ENCODE data around the gene PLPP1. TPM values are rescaled to one million over a fixed set of nuclear protein-coding genes. Genes with fewer than 3 reads are reported as not detected.

The PLPP1 gene
- total RNA-seq, 1 donor from 2014 or later: 36.2 TPM

DNA sequence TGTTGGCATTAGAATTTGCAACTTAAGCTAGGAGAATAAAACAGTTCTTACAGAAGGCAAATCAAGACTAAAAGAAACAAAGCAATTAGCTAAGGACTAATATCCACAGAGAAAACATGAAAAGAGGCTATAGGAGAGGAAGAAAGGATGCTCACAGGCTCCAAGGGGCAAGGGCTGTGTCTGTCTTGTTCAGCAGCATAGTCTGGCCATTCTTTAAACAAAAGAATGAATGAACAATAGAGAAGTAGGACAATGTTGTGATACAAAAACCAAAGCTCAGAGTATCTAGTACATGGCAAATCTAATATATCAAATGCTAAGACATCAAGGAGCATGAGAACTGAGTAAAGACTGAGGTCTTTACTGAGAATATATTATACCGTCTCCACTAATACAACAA lies 39.5 kb downstream of the PLPP1 start:
- TF ChIP-seq, protein P1, sequence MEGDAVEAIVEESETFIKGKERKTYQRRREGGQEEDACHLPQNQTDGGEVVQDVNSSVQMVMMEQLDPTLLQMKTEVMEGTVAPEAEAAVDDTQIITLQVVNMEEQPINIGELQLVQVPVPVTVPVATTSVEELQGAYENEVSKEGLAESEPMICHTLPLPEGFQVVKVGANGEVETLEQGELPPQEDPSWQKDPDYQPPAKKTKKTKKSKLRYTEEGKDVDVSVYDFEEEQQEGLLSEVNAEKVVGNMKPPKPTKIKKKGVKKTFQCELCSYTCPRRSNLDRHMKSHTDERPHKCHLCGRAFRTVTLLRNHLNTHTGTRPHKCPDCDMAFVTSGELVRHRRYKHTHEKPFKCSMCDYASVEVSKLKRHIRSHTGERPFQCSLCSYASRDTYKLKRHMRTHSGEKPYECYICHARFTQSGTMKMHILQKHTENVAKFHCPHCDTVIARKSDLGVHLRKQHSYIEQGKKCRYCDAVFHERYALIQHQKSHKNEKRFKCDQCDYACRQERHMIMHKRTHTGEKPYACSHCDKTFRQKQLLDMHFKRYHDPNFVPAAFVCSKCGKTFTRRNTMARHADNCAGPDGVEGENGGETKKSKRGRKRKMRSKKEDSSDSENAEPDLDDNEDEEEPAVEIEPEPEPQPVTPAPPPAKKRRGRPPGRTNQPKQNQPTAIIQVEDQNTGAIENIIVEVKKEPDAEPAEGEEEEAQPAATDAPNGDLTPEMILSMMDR (conservative IDR thresholded peaks at IDR 0.05; ENCODE audit: low read depth, low read length): no peak
- no peak for DNase-seq (ENCODE audit: low read depth)
- no peak overlapping the region for H3K4me3 ChIP-seq (ENCODE audit: low read depth, low read length)

DNA sequence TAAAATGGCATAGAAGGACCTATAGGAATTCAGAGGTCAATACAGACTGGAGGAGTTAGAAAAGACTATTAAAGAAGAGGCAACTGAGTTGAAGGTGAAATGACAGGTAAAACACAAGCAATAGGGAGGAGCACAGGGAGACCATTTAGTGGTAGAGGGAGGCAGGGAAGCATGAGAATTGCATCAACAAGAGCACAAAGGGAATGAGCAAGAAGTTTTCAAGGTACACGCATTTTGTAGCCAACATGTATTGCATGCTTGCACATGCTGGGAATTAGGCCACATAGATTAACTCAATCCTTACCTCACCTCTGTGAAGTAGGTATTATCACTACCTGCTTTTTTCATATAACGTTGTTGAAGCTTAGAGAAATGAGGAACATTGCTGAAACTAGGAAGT lies 42.3 kb downstream of the PLPP1 start:
- H3K4me3 ChIP-seq (ENCODE audit: low read depth, low read length): no peak overlapping the region
- TF ChIP-seq, protein P1 (conservative IDR thresholded peaks at IDR 0.05; ENCODE audit: low read depth, low read length): no peak
- no peak for DNase-seq (ENCODE audit: low read depth)

DNA sequence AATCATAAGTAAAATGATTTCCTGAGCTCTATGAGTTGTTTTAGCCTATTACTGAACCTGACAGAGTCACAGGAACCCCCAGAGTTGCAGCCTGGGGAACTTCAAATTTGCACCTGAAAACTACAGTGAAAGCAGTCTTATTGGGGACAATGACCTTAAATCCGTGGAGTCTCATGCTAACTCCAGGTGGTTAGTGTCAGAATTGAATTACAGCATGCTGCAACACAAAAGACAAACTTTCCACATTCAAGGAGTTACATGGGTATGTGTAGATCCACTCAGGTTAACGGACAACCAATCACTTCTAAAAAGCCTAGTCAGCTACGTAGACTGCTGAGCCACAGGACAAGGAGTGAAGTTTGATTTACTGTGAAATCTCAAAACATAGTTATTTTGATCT lies 49.7 kb downstream of the PLPP1 start:
- TF ChIP-seq, protein P1 (conservative IDR thresholded peaks at IDR 0.05; ENCODE audit: low read depth, low read length): no peak
- H3K4me3 ChIP-seq (ENCODE audit: low read depth, low read length): no peak overlapping the region
- DNase-seq (ENCODE audit: low read depth): no peak

DNA sequence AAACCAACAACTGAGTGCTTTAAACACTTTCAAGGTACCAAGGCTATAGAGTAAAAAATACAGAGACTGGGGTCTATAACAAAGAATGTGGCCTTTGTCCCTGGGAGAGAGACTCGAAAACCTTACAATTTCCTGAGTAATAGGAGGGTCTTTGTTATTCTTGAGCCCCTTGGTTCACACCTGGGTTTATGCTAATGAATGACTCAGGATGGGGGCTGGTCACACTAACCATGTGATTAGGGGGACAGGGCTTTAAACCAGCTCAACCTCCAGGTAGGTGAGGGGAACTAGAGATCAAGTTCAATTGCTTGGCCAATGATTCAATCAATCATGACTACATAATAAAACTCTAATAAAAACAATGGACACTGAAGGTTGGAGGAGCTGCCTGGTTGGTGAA lies 50.2 kb downstream of the PLPP1 start:
- DNase-seq (ENCODE audit: low read depth): no peak
- no peak overlapping the region for H3K4me3 ChIP-seq (ENCODE audit: low read depth, low read length)
- TF ChIP-seq, protein P1 (conservative IDR thresholded peaks at IDR 0.05; ENCODE audit: low read depth, low read length): no peak

DNA sequence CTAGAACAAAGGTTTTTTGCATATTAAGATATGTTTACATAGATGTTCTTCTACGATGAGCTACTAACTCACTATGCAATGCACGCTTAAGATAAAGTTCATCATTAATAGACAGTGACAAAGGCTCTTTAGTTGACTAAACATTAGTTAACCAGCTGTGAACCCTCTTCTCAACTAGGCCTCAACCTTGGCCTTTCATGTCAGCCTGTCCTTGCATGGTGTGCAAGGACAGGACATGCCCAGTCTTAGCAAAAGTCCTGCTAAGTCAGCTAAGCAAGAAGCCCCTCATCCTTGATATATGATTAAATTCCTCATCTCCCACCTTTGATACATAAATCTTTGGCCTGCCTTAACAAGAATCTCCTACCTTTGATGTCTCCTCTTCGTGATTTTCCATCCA lies 50.9 kb downstream of the PLPP1 start:
- TF ChIP-seq, protein P1 (conservative IDR thresholded peaks at IDR 0.05; ENCODE audit: low read depth, low read length): no peak
- DNase-seq (ENCODE audit: low read depth): no peak

DNA sequence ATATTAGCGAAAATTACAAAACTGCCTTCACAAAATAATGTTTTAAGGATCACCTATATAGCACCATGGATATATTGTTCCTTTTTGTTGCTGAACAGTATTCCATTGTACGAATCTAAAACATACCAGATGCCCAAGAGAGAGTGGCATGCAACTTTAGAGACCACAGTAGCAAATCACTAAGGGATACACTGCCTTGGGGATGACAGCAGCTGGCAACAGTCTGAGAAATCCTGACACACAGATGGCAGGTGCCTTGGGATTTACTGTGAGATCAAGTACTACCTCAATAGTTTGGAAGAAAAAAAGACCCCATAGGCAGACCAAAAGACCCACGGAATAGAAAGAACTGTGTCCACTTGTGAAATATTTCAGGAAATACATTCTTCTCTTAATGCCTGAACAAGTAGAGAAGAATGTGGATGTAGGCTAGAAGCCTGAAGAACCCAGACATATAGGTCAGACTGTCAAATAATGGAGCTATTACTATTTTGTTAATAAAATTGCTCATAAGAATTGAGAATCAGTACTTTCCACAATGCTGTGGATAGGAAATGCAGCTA lies 53.4 kb downstream of the PLPP1 start:
- H3K4me3 ChIP-seq (ENCODE audit: low read depth, low read length): no peak overlapping the region
- no peak for DNase-seq (ENCODE audit: low read depth)
- TF ChIP-seq, protein P1 (conservative IDR thresholded peaks at IDR 0.05; ENCODE audit: low read depth, low read length): no peak

More for the DNA sequence above, 50.9 kb downstream of the PLPP1 start:
- H3K4me3 ChIP-seq (ENCODE audit: low read depth, low read length): no peak overlapping the region

DNA sequence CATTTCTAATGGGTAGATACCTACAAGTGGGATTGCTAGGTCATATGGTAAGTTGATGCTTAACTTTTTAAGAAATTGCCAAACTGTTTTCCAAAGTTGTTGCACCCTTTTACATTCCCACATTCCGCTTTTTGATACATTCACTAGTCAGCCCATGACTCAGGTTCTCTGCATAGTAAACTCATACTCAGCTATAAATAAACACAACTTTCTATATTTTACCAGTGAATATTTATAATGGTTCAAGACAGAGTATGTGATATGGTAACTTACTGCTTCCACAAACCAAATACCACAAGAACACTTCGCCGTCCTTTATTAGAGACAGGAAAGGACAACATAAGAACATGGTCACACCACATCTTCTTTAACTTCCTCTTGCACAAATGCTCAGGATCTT lies 54.0 kb downstream of the PLPP1 start:
- H3K4me3 ChIP-seq (ENCODE audit: low read depth, low read length): no peak overlapping the region
- TF ChIP-seq, protein P1 (conservative IDR thresholded peaks at IDR 0.05; ENCODE audit: low read depth, low read length): no peak
- no peak for DNase-seq (ENCODE audit: low read depth)

All from epithelial cell of proximal tubule (primary cell).